ENCODE measurements around the gene IPCEF1.

The IPCEF1 gene

DNA sequence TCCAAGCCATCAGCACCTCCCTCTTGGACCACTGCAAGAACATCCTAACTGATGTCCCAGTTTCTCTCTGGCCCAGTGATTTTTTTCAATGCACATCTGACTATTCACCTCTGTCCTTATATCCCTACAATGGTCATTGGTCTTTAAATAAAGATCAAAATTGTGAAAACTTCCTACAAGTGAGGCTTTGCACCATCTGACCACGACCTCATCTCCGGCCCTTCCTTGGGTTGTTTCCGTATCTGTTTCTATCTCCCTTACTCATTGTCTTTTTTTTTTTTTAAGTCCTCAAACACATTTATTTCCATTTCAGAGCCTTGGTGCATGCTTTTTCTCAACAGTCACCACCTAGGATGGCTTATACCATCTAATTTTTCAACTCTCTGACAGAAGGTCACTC lies 88.1 kb downstream of the IPCEF1 start:
- no peaks in the 10 kb centered on the region for H3F3A ChIP-seq (ENCODE audit: low read depth)
- H3K27me3 ChIP-seq (ENCODE audit: insufficient read depth, low read length, poor library complexity, severe bottlenecking) = no peaks in the 10 kb centered on the region
- H3K79me2 ChIP-seq (ENCODE audit: insufficient read depth, low read length) = no peaks in the 10 kb centered on the region
- H4K20me1 ChIP-seq (ENCODE audit: insufficient read depth, low read length, poor library complexity, severe bottlenecking) = no peaks in the 10 kb centered on the region
- no peaks in the 10 kb centered on the region for H3K9me3 ChIP-seq (ENCODE audit: insufficient read depth, low read depth, low read length)
- H3K9me2 ChIP-seq (replicated peaks; ENCODE audit: low read depth, low read length) = no peaks in the 10 kb centered on the region
- H3K4me2 ChIP-seq (ENCODE audit: low read depth, low read length, poor library complexity, severe bottlenecking) = no peak overlapping the region
- TF ChIP-seq, protein P1, sequence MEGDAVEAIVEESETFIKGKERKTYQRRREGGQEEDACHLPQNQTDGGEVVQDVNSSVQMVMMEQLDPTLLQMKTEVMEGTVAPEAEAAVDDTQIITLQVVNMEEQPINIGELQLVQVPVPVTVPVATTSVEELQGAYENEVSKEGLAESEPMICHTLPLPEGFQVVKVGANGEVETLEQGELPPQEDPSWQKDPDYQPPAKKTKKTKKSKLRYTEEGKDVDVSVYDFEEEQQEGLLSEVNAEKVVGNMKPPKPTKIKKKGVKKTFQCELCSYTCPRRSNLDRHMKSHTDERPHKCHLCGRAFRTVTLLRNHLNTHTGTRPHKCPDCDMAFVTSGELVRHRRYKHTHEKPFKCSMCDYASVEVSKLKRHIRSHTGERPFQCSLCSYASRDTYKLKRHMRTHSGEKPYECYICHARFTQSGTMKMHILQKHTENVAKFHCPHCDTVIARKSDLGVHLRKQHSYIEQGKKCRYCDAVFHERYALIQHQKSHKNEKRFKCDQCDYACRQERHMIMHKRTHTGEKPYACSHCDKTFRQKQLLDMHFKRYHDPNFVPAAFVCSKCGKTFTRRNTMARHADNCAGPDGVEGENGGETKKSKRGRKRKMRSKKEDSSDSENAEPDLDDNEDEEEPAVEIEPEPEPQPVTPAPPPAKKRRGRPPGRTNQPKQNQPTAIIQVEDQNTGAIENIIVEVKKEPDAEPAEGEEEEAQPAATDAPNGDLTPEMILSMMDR (conservative IDR thresholded peaks at IDR 0.05; ENCODE audit: low read length) = no peak
- TF ChIP-seq EZH2phosphoT487 (IDR thresholded peaks at IDR 0.05; ENCODE audit: borderline replicate concordance) = no peak
- H3K4me1 ChIP-seq (ENCODE audit: insufficient read depth, low read length, poor library complexity, severe bottlenecking) = peaks cover 13% of the 10 kb centered on the region
- H3K36me3 ChIP-seq (ENCODE audit: insufficient read depth, low read length) = no peaks in the 10 kb centered on the region
- no peak overlapping the region for H3K9ac ChIP-seq (ENCODE audit: low read depth, low read length, poor library complexity, severe bottlenecking)
- H2AFZ ChIP-seq (ENCODE audit: low read length) = no peak overlapping the region
- H3K4me3 ChIP-seq (ENCODE audit: low read length, poor library complexity, severe bottlenecking) = no peak overlapping the region

DNA sequence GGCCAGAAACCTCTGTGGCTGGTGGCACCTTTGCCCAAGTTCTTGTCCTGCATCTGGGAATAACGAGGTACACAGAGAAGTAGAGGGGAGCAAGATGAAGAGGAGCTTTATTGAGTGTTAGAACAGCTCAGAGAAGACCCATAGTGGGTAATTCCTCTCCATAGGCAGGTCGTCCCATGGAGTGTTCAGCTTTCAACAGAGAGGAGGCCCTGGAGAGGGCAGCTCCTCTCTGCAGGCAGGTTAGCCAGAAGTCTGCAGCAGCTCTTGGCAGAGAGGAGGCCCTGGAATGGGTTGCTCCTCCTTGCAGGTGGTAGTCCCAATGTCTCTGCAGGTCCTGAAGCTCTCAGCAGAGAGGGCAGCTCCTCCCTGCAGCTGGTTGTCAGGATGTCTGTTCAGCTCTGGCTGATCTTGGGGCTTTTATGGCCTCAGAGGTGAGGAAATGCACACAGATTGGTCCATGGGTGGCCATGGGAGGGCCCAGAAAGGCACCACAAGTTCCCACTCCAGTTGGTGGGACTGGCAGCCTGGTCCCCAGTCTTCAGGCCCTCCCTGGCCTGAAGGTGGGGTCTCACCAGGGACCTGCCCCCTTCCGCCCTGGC lies 89.0 kb downstream of the IPCEF1 start:
- TF ChIP-seq EZH2phosphoT487 (IDR thresholded peaks at IDR 0.05; ENCODE audit: borderline replicate concordance) = no peak
- TF ChIP-seq, protein P1 (conservative IDR thresholded peaks at IDR 0.05; ENCODE audit: low read length) = no peak
- Histone ChIP-seq H3K9ac (ENCODE audit: low read depth, low read length, poor library complexity, severe bottlenecking) (no peak overlapping the region), H2AFZ (ENCODE audit: low read length) (peak overlapping the region; percentile 62; the same call in 1 of the 2 replicates), H4K20me1 (ENCODE audit: insufficient read depth, low read length, poor library complexity, severe bottlenecking) (no peaks in the 10 kb centered on the region), H3K79me2 (ENCODE audit: insufficient read depth, low read length) (no peaks in the 10 kb centered on the region), H3K4me3 (ENCODE audit: low read length, poor library complexity, severe bottlenecking) (no peak overlapping the region), H3K4me1 (ENCODE audit: insufficient read depth, low read length, poor library complexity, severe bottlenecking) (peaks cover 13% of the 10 kb centered on the region), H3K36me3 (ENCODE audit: insufficient read depth, low read length) (no peaks in the 10 kb centered on the region), H3F3A (ENCODE audit: low read depth) (no peaks in the 10 kb centered on the region), H3K9me3 (ENCODE audit: insufficient read depth, low read depth, low read length) (no peaks in the 10 kb centered on the region), H3K9me2 (replicated peaks; ENCODE audit: low read depth, low read length) (no peaks in the 10 kb centered on the region), H3K4me2 (ENCODE audit: low read depth, low read length, poor library complexity, severe bottlenecking) (no peak overlapping the region), H3K27me3 (ENCODE audit: insufficient read depth, low read length, poor library complexity, severe bottlenecking) (no peaks in the 10 kb centered on the region)

DNA sequence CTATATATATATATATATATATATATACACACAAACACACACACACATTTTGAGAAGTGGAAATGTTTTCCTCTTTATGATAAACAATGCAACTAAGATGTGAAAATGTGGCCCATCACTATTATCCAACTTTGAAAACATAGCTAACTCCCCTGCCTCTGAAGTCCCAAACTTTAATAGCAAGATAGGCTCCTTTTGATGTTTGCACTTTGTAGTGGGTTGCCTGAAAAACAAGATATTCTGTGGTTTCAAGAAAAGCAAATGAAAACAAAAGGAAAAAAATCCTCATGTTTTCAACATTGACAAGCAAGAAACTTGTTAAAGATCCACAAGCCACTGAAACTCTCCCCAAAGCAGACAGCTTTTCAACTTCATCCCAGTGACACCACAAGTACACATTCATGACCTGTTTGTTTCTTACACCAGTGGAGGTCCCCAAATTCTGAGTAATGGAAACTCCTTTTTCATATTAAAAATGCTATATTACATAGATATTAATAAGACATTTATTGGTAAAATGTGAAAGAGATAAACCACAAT lies 90.0 kb downstream of the IPCEF1 start:
- H3F3A ChIP-seq (ENCODE audit: low read depth) = no peaks in the 10 kb centered on the region
- no peaks in the 10 kb centered on the region for H3K9me2 ChIP-seq (replicated peaks; ENCODE audit: low read depth, low read length)
- H3K9ac ChIP-seq (ENCODE audit: low read depth, low read length, poor library complexity, severe bottlenecking) = no peak overlapping the region
- no peaks in the 10 kb centered on the region for H3K79me2 ChIP-seq (ENCODE audit: insufficient read depth, low read length)
- H3K9me3 ChIP-seq (ENCODE audit: insufficient read depth, low read depth, low read length) = no peaks in the 10 kb centered on the region
- peaks cover 13% of the 10 kb centered on the region for H3K4me1 ChIP-seq (ENCODE audit: insufficient read depth, low read length, poor library complexity, severe bottlenecking)
- no peak overlapping the region for H3K4me2 ChIP-seq (ENCODE audit: low read depth, low read length, poor library complexity, severe bottlenecking)
- TF ChIP-seq EZH2phosphoT487 (IDR thresholded peaks at IDR 0.05; ENCODE audit: borderline replicate concordance) = no peak
- TF ChIP-seq, protein P1 (conservative IDR thresholded peaks at IDR 0.05; ENCODE audit: low read length) = no peak
- no peak overlapping the region for H2AFZ ChIP-seq (ENCODE audit: low read length)
- no peaks in the 10 kb centered on the region for H3K36me3 ChIP-seq (ENCODE audit: insufficient read depth, low read length)
- no peak overlapping the region for H3K4me3 ChIP-seq (ENCODE audit: low read length, poor library complexity, severe bottlenecking)
- no peaks in the 10 kb centered on the region for H4K20me1 ChIP-seq (ENCODE audit: insufficient read depth, low read length, poor library complexity, severe bottlenecking)
- no peaks in the 10 kb centered on the region for H3K27me3 ChIP-seq (ENCODE audit: insufficient read depth, low read length, poor library complexity, severe bottlenecking)
